CD4-positive, alpha-beta memory T cell (primary cell): Measurements from ENCODE around the gene USP13. TPM values are rescaled to one million over a fixed set of nuclear protein-coding genes. Genes with fewer than 3 reads are reported as not detected.

Source experiments
- CTCF ChIA-PET: fragments of 350-600 bp; sonication (Branson Sonifier 250); formaldehyde crosslinking; loops from one replicate; lab custom pipeline; 2021; ENCODE audit warnings: inconsistent platforms; ENCODE audit not compliant: partially characterized antibody; lab: Charles Lee
- POLR2A ChIA-PET: fragments of 350-600 bp; sonication (Branson Sonifier 250); formaldehyde crosslinking; loops from one replicate; lab custom pipeline; 2021; ENCODE audit not compliant: partially characterized antibody; lab: Charles Lee
- DNase-seq, 5 donors: peaks; one replicate each; pipeline versions ENCODE4 v3.0.0 to v3.0.0-alpha.2; 2020 to 2022; ENCODE audit warnings: mixed read lengths in 1 of 5
- H3K27ac ChIP-seq: one replicate; pipeline ENCODE4 v1.7.0; 2013; ENCODE audit warnings: low read depth, low read length
- H3K27me3 ChIP-seq: 2 replicates; pipeline ENCODE4 v1.7.0; 2013; ENCODE audit warnings: mild to moderate bottlenecking, low read length, moderate library complexity; ENCODE audit not compliant: insufficient read depth
- H3K36me3 ChIP-seq: 2 replicates; pipeline ENCODE4 v1.7.0; 2013; ENCODE audit warnings: mild to moderate bottlenecking, low read length, moderate library complexity; ENCODE audit not compliant: insufficient read depth
- H3K4me1 ChIP-seq: 2 replicates; pipeline ENCODE4 v1.7.0; 2013; ENCODE audit warnings: mild to moderate bottlenecking, low read length, moderate library complexity; ENCODE audit not compliant: insufficient read depth
- H3K4me3 ChIP-seq, 2 donors: one replicate each; pipeline ENCODE4 v1.7.0; 2013; ENCODE audit warnings: low read length in 2 of 2, mild to moderate bottlenecking in 1 of 2
- H3K9me3 ChIP-seq, 2 donors: one replicate each; pipeline ENCODE4 v1.7.0; 2013; ENCODE audit warnings: low read length in 2 of 2, control low read depth in 1 of 2; ENCODE audit not compliant: control insufficient read depth in 1 of 2
- H3K27ac Mint-ChIP-seq, 7 donors: one replicate each; pipeline ENCODE4 v1.8.0; 2020 to 2021; ENCODE audit warnings: mixed read lengths in 7 of 7, mild to moderate bottlenecking in 6 of 7, inconsistent platforms in 3 of 7, moderate library complexity in 3 of 7
- H3K27me3 Mint-ChIP-seq, 2 donors: one replicate each; pipeline ENCODE4 v1.8.0; 2020 to 2021; ENCODE audit warnings: mixed read lengths in 2 of 2
- H3K36me3 Mint-ChIP-seq, 2 donors: one replicate each; pipeline ENCODE4 v1.8.0; 2020 to 2021; ENCODE audit warnings: mixed read lengths in 2 of 2, inconsistent platforms in 1 of 2, mild to moderate bottlenecking in 1 of 2
- H3K4me1 Mint-ChIP-seq, 4 donors: one replicate each; pipeline ENCODE4 v1.8.0; 2020 to 2021; ENCODE audit warnings: mixed read lengths in 4 of 4, mild to moderate bottlenecking in 1 of 4
- H3K4me3 Mint-ChIP-seq, 8 donors: one replicate each; pipeline ENCODE4 v1.8.0; 2020 to 2021; ENCODE audit warnings: mixed read lengths in 8 of 8, mild to moderate bottlenecking in 7 of 8, moderate library complexity in 6 of 8, inconsistent platforms in 3 of 8
- H3K9me3 Mint-ChIP-seq, 8 donors: one replicate each; pipeline ENCODE4 v1.8.0; 2020 to 2021; ENCODE audit warnings: mixed read lengths in 8 of 8, mild to moderate bottlenecking in 5 of 8, inconsistent platforms in 3 of 8, moderate library complexity in 1 of 8
- intact Hi-C: fragments of 100-400 bp; cut with micrococcal nuclease; formaldehyde crosslinking; loops from one replicate; pipeline ENCODE4 v1.15.1; 2023
- polyA plus RNA-seq, 2 donors: library from polyadenylated mRNA; unstranded; fragments of 300-500 nt; fragmentation: Illumina TruSeq; gene quantifications; one replicate each; pipeline ENCODE4 v1.2.3, GENCODE V29; 2021
- total RNA-seq, 2 experiments: library from RNA; stranded (reverse); gene quantifications; one replicate each; pipeline ENCODE4 v1.2.3, GENCODE V29; 2021

USP13 gene
- total and polyA plus RNA-seq, 4 experiments from 2014 or later, result 5.3 to 11.6 (median 9.6) TPM

DNA sequence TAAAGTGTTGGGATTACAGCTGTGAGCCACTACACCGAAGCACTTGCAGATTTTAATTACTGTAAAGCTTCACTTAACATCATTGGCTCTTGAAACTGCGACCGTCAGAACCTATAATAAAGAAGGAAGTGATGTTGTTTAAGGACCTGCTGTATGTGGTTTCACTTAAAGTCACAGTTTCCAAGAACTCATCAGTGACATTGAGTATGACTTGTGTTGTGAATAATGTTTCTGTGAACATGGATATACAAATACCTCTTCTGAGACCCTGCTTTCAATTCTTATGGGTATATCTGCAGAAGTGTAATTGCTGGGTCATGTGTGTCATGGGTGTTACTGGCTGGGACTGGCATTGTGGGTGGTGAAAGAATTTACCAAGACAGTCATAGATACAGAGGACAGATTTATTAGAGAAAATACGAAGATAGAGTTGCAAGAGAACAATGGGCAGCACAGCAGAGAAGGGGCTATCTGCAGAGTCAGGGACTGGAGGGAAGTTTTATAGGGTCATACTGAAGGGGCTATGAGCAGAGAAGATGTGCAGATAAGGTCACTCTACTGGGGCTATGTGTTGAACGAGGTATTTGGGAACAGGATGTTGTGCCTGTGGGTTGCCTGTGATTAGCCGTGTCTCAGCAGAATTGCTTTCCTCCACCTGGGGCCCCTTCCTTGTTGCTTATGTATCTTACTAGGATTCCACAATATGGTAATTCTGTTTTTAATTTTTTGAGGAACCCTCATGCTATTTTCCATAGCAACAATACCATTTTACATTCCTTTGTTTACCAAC lies 43.7 kb upstream of the USP13 start:
- H3K36me3 ChIP-seq, result no peaks in the 10 kb centered on the region
- peak overlapping the region; percentile 13 to 62 (median 48) for H3K4me3 Mint-ChIP-seq
- CTCF ChIA-PET, result no interaction called here
- no peaks in the 10 kb centered on the region for H3K9me3 ChIP-seq
- H3K4me3 ChIP-seq, result no peak overlapping the region
- peaks cover 29 to 57% (median 43%) of the 10 kb centered on the region in 4 donors for H3K4me1 Mint-ChIP-seq
- H3K27ac Mint-ChIP-seq, result peak overlapping the region; percentile 73 to 93 (median 78)
- H3K9me3 Mint-ChIP-seq, result peaks cover 0 to 2% (median 0%) of the 10 kb centered on the region in 8 donors
- POLR2A ChIA-PET, result no interaction called here
- H3K4me1 ChIP-seq, result peaks cover 26% of the 10 kb centered on the region
- H3K27me3 Mint-ChIP-seq, result no peaks in the 10 kb centered on the region
- H3K27me3 ChIP-seq, result no peaks in the 10 kb centered on the region
- H3K27ac ChIP-seq, result peak overlapping the region; percentile 44
- intact Hi-C loops, result loop anchor here (10.0 kb wide), 1 partner anchor 1306 kb away; the partner anchor contains the start of gene FXR1
- peaks cover 6 to 23% of the 10 kb centered on the region in 2 donors for H3K36me3 Mint-ChIP-seq
- DNase-seq, result peak; percentile 6 to 36 (median 26)

DNA sequence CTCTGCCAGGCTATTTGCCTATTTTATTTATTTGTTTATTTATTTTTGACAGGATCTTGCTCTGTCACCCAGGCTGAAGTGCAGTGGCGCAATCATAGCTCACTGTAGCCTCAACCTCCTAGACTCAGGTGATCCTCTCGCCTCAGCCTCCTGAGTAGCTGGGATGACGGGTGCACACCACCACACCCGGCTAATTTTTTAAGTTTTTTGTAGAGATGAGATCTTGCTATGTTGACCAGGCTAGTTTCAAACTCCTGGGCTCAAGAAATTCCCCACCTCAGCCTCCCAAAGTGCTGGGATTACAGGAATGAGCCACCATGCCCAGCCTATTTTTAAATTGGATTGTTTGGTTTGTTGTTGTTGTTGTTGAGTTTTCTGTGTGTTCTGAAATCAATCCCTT lies 42.8 kb upstream of the USP13 start:
- ChIA-PET CTCF (no interaction called here), POLR2A (no interaction called here)
- Mint-ChIP-seq H3K4me3 (no peak overlapping the region), H3K36me3 (peaks cover 6 to 14% of the 10 kb centered on the region in 2 donors), H3K27me3 (no peaks in the 10 kb centered on the region), H3K27ac (peak overlapping the region in 1 of 7 donors; percentile 46), H3K4me1 (peaks cover 23 to 48% (median 36%) of the 10 kb centered on the region in 4 donors), H3K9me3 (peaks cover 0 to 2% (median 0%) of the 10 kb centered on the region in 8 donors)
- Histone ChIP-seq H3K27ac (no peak overlapping the region), H3K4me1 (peaks cover 24% of the 10 kb centered on the region), H3K9me3 (no peaks in the 10 kb centered on the region), H3K4me3 (no peak overlapping the region), H3K27me3 (no peaks in the 10 kb centered on the region), H3K36me3 (no peaks in the 10 kb centered on the region)
- intact Hi-C loops, result no loop called here
- no peak for DNase-seq

DNA sequence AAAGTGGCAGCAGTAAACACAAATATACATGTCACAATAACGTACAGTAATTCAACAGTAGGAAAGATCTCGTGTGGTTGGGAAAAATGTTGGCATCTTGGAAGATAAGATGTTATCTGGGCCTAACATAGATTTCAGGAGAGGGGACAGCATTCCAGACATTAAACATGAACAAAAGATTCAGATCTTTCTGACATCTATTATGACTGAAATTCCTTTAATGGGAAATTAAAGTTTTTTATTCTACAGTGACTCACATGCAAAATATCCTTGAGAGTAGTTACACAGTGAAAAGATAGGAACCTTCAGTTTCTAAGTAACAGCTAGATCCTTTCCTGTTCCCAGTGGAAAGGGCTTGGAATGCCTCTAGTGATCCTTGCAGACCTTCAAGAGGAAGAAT lies 39.0 kb upstream of the USP13 start:
- ChIA-PET CTCF (no interaction called here), POLR2A (no interaction called here)
- no peak overlapping the region for H3K4me3 Mint-ChIP-seq
- DNase-seq, result no peak
- intact Hi-C loops, result no loop called here
- peaks cover 0 to 2% (median 0%) of the 10 kb centered on the region in 8 donors for H3K9me3 Mint-ChIP-seq
- no peaks in the 10 kb centered on the region for H3K27me3 ChIP-seq
- peak overlapping the region in 1 of 7 donors; percentile 30 for H3K27ac Mint-ChIP-seq
- no peak overlapping the region for H3K4me3 ChIP-seq
- H3K9me3 ChIP-seq, result no peaks in the 10 kb centered on the region
- peaks cover 17 to 22% (median 18%) of the 10 kb centered on the region in 4 donors for H3K4me1 Mint-ChIP-seq
- H3K36me3 Mint-ChIP-seq, result peaks cover 16 to 19% of the 10 kb centered on the region in 2 donors
- peaks cover 8% of the 10 kb centered on the region for H3K4me1 ChIP-seq
- peaks cover 3% of the 10 kb centered on the region for H3K36me3 ChIP-seq
- no peaks in the 10 kb centered on the region for H3K27me3 Mint-ChIP-seq
- no peak overlapping the region for H3K27ac ChIP-seq

DNA sequence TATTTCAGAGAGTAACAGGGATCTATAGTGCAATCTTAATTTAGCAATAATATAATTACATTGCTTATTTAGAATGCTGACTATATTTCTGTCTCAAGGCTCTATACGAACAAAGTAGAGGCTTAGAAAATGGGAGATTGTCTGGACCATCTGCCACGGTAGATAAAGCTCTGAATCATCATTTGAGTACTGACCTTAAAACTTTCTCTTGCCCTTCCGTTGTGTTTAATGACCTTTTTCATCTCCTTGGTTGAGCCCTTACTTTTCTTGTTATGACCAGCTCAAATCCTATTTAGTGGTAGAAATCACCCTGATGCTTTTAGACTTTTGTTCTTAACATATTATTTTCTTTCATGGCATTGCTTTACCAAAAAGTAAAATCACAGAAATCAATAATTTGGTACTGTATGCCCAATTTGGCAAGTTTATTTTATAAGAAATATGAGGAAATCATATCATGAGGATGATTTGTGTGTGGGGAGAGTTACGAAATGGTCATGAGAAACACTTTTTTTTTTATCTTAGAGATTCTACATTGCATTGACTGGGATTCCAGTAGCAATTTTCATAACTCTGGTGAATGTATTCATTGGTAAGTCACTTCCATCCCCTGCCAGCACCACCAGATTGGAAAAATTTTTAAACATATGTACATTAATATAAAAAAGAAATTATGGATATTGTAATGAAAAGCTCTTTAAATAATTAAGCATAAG lies 37.2 kb upstream of the USP13 start:
- Mint-ChIP-seq H3K4me3 (no peak overlapping the region), H3K27ac (peak overlapping the region in 2 of 7 donors; percentile 7 to 11), H3K27me3 (no peaks in the 10 kb centered on the region), H3K36me3 (peaks cover 32 to 33% of the 10 kb centered on the region in 2 donors), H3K9me3 (peaks cover 0 to 2% (median 0%) of the 10 kb centered on the region in 8 donors), H3K4me1 (peaks cover 6 to 13% (median 9%) of the 10 kb centered on the region in 4 donors)
- DNase-seq, result no peak
- Histone ChIP-seq H3K27me3 (no peaks in the 10 kb centered on the region), H3K9me3 (no peaks in the 10 kb centered on the region), H3K27ac (no peak overlapping the region), H3K36me3 (peaks cover 5% of the 10 kb centered on the region), H3K4me1 (no peaks in the 10 kb centered on the region), H3K4me3 (no peak overlapping the region)
- intact Hi-C loops, result no loop called here
- POLR2A ChIA-PET, result interaction anchor here (1.2 kb wide), 1 partner anchor 11 kb away, joined by 3 read pairs; the partner anchor contains the start of genes MRPL47 and NDUFB5
- CTCF ChIA-PET, result interaction anchor here (0.6 to 1.9 kb wide), 2 partner anchors 16 to 34 kb away, joined by 3 to 10 read pairs; no protein-coding TSS in a partner anchor

DNA sequence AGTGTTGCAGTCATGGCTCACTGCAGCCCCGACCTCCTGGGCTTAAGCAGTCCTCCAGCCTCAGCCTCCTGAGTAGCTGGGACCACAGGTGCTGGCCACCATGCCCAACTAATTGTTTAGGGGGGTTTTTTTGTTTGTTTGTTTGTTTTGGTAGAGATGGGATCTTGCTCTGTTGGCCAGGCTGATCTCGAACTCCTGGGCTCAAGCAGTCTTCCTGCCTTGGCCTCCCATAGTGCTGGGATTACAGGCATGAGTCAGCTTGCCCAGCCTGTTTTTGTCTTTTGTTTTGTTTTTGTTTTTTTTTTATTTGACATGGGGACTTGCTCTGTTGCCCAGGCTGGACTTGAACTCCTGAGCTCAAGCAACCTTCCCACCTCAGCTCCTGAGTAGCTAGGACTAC lies 30.8 kb upstream of the USP13 start:
- H3K9me3 ChIP-seq, result no peaks in the 10 kb centered on the region
- CTCF ChIA-PET, result interaction anchor here (0.7 to 2.5 kb wide), 2 partner anchors 28 to 32 kb away, joined by 3 to 10 read pairs; no protein-coding TSS in a partner anchor
- H3K27me3 ChIP-seq, result no peaks in the 10 kb centered on the region
- no peak overlapping the region for H3K27ac Mint-ChIP-seq
- peaks cover 0 to 1% (median 0%) of the 10 kb centered on the region in 4 donors for H3K4me1 Mint-ChIP-seq
- DNase-seq, result no peak
- no peaks in the 10 kb centered on the region for H3K27me3 Mint-ChIP-seq
- no peak overlapping the region for H3K4me3 ChIP-seq
- no peaks in the 10 kb centered on the region for H3K9me3 Mint-ChIP-seq
- POLR2A ChIA-PET, result no interaction called here
- H3K36me3 Mint-ChIP-seq, result peaks cover 53 to 63% of the 10 kb centered on the region in 2 donors
- intact Hi-C loops, result no loop called here
- no peak overlapping the region for H3K4me3 Mint-ChIP-seq
- peaks cover 32% of the 10 kb centered on the region for H3K36me3 ChIP-seq
- H3K4me1 ChIP-seq, result no peaks in the 10 kb centered on the region
- H3K27ac ChIP-seq, result no peak overlapping the region

DNA sequence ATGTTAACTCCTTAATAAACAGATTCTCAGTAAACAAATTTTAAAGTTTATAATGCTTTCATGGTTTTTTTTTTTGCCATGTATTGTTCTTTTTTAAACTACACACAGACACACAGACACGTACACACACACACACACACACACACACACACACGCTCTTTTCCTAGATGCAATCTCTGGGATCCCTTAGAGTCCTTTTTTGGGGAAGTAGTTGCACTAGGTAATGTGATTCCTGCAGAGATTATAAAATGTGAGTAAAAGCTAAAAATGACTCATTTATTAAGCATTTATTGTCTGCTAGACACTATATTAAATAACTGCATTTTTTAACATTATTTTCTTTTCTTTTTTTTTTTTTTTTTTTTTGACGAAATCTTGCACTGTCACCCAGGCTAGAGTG lies 28.4 kb upstream of the USP13 start:
- Mint-ChIP-seq H3K36me3 (peaks cover 48 to 52% of the 10 kb centered on the region in 2 donors), H3K9me3 (no peaks in the 10 kb centered on the region), H3K4me1 (peaks cover 0 to 1% (median 0%) of the 10 kb centered on the region in 4 donors), H3K27ac (no peak overlapping the region), H3K27me3 (no peaks in the 10 kb centered on the region), H3K4me3 (no peak overlapping the region)
- CTCF ChIA-PET, result no interaction called here
- no peaks in the 10 kb centered on the region for H3K27me3 ChIP-seq
- no peaks in the 10 kb centered on the region for H3K4me1 ChIP-seq
- H3K27ac ChIP-seq, result no peak overlapping the region
- no peak overlapping the region for H3K4me3 ChIP-seq
- intact Hi-C loops, result no loop called here
- POLR2A ChIA-PET, result no interaction called here
- H3K9me3 ChIP-seq, result no peaks in the 10 kb centered on the region
- H3K36me3 ChIP-seq, result peaks cover 29% of the 10 kb centered on the region
- no peak for DNase-seq
